GM19043 (cell line): Measurements from ENCODE around the gene CEP63.
"Not testable (repeated sequence)": the region's sequence is repeated elsewhere in the genome, so short reads cannot be mapped to it uniquely, and the experiment has no call there.

Experiments
- ATAC-seq: cut with Tn5 transposase; IDR thresholded peaks from one replicate; pipeline ENCODE4 v1.9.1; 2021; ENCODE audit warnings: low read depth; ENCODE audit not compliant: unreplicated experiment

The CEP63 gene

DNA sequence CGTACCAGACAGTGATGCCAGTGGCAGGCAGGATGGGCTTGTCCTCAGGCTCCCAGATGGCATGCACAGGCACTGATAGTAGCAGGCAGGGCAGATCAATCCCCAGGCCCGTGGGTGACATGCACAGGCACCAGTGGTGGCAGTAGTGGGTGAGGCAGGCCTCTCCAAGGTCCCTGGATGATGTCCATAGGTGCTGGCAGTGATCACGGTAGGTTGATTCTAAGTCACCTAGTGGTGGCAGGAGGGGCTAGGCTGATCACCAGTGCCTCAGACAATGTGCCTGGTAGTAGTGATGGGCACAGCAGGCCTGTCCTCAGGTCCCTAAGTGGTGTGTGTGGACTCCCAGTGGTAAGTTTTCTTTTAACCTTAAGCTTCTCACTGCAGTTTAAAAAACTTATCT, 19.6 kb downstream of the CEP63 start:
- no peak for ATAC-seq

DNA sequence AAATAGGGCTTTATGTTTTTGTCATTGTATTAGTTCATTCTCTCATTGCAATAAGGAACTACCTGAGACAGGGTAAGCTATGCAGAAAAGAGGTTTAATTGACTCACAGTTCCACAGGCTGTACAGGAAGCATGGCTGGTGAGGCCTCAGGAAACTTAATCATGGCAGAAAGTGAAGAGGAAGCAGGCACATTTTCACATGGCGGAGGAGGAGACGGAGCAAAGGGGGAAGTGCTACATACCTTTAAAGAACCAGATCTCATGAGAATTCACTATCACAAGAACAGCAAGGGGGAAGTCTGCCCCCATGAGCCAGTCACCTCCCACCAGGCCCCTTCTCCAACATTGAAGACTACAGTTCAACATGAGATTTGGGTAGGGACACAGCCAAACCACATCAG, 25.6 kb downstream of the CEP63 start:
- no peak for ATAC-seq

DNA sequence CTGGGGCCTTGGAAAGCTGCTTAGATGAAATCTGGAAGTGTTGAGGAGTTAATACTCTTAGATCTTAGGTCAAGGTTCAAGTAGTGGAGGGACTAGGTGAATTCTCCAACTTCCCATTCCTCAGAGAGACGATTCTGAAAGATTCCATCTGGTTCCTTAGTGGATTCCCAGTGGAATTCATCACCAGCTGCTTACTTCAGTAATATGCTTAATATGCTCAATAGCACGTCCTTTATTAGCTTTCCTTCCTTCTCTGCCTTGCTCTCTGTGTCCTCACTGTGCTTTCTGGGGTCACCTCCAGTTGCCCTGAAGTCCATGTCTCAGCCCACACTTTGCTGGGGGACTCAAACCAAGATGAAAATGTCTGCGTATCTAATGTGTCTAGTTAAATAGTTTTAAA, 31.0 kb downstream of the CEP63 start:
- no peak for ATAC-seq

DNA sequence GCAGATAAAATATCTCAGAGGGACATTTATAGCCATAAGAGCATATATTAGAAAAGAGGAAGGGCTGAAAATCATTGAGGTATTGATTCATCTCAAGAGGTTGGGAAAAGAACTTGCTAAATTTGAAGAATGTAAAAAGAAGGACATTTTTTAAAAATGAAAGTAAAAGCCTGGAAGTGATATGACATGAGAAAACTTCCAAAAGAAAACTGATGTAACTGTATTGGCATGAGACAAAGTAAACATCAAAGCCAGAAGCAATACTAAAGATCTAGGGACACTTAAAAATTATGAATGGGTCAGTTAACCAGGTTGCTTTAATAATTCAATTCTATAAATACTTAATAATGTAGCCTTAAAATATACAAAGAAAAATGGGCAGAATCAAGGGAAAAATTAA, 31.9 kb downstream of the CEP63 start:
- ATAC-seq = no peak

DNA sequence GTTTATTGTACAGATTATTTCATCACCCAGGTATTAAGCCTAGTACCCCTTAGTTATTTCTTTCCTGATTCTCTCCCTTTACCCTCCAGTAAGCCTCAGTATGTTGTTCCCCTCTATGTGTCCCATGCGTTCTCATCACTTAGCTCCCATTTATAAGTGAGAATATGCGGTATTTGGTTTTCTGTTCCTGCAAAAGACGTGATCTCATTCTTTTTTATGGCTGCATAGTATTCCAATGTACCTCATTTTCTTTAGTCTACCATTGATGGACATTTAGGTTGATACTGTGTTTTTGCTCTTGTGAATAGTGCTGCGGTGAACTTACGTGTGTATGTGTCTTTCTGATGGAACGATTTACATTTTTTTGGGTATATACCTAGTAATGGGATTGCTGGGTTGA, 36.7 kb downstream of the CEP63 start:
- no peak for ATAC-seq

DNA sequence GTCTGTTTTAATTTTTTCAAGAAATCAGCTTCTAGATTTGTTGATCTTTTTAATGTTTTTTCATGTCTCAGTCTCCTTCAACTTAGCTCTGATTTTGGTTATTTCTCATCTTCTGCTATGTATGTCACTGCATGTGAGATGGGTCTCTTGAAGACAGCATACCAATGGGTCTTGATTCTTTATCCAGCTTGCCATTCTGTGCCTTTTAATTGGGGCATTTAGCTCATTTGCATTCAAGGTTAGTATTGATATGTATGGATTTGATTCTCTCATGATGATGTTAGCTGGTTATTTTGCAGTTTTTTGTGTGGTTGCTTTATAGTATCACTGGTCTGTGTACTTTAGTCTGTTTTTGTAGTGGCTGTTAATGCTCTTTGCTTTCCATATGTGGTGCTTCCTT, 39.4 kb downstream of the CEP63 start:
- no peak for ATAC-seq

DNA sequence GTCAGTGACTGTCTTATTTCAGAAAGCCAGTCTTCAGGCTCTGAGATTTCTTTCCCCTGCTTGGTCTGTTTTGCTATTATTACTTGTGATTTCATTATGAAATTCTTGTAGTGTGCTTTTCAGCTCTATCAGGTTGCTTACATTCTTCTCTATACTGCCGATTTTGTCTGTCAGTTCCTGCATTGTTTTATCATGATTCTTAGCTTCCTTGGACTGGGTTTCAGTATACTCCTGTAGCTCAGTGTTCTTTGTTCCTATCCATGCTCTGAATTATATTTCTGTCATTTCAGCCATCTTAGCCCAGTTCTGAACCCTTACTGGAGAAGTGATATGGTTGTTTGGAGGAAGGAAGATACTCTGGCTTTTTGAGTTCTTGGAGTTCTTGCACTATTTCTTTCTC, 40.5 kb downstream of the CEP63 start:
- no peak for ATAC-seq

DNA sequence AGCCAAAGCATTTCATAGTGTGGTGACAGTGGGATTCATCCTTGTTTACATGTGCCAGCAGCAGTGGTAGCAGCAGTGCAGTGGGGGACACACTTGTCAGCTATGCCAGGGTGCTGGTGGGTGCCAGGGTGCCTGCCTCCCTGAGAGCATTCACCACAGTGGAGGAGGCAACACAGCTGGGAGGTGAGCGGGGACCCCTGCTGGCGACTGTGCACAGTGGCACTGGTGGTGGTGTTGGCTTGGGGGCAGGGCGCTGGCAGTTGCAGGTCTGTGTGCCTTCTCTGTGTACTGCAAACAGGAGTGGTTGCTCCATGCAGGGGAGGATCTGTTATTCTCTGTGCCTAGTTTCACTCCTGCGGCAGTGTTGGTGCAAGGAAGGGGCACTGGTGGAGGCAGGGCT, 41.2 kb downstream of the CEP63 start:
- ATAC-seq = no peak

DNA sequence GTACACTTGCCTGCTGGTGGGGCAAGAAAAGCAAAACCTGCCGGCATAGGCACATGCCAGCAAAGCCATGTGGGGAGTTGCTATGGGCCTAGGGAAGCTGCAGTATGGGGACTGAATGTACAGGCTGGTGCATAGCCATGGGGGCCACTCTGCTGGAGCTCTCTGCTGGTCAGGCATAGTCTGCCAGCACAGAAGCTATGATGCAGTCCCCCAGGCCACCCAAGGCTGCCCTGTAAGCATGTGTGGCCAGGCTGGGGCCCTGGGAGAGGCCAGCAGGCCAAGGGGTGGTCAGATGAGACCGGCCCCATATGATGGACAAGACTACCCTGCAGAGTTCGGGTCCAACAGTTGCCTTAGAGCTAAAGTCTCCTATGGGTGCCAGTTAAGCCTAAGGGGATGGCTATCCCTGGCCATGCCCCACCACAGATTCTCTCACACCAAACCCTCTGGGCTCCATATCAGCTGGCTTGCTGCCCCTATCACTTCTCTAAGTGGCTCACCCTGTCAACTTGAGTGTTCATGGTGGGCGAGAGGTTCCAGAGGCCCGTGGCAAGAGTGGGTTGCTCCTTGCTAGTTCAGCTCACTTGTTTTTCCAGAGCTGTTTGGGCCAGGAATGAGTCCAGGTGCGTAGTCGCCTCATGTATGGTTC, 41.8 kb downstream of the CEP63 start:
- no peak for ATAC-seq

DNA sequence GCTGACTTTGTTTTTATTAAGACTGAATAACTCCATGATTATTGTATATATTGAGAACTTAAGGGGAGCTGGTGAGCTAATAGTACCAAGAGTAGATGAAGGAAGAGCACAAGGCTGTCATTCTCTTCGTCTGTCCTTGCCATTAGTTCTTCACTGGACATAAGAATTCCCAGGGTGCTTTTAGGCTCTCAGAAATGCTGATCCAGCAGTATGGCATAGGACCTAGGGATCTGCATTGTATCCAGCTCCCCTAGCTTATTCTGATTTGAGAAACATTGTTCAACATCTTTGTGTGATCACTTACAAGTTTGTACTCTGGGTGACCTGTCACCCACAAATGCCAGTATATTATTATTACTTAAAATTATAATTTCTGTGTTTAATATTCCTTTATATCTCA, 47.6 kb downstream of the CEP63 start:
- ATAC-seq = no peak

DNA sequence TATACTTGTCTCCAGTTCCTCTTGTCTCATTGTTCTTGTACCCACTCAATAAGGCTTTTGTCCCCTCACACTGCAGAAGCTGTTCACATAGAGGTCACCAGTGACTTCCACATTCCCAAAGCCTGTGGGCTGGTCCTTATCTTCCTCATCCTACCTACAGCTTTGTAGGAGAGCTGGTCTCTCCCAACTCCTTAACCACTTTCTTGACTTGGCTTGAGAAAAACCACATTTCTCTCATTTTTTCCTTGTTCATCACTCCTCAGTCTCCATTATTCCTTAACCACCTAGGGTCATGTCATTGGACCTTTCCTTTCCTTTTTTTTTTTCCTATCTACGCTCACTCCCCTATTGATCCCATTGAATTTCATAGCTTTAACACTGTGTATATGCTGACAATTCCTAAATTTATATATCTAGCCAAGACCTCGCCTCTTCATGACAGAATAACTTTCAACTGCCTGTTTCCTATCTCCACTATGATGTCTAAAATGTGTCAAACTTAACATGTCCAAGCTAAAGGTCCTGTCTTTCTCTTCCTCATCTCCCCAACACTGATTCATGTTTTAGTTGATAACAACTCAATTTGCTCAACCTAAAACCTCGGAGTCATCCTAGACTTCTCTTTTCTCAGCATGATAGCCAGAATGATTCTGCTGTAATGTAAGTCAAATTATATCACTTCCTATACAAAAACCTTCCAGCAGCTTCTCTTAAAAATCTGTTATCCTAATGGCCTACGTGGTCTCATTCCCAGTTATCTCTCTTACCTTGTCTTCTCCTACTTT, 49.5 kb downstream of the CEP63 start:
- ATAC-seq = no peak

DNA sequence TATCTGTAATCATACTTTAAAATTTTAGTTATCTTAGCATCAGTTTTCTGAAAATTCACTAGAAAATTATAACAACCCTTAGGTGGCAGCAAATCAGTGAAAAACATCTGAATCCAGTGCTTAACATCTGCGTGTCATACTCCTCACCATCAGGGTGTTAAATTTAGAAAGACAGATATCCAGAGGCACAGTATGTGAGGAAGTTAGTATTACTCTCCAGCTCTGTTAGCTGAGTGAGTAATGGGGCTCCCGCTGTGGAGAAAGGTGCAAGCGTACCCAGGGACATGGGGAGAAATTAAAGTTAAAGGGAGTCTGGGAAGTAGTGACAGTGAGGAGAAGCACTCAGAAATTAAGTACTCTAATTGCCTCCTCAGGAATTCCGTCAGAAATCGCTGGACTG, 50.9 kb downstream of the CEP63 start:
- ATAC-seq = no peak

DNA sequence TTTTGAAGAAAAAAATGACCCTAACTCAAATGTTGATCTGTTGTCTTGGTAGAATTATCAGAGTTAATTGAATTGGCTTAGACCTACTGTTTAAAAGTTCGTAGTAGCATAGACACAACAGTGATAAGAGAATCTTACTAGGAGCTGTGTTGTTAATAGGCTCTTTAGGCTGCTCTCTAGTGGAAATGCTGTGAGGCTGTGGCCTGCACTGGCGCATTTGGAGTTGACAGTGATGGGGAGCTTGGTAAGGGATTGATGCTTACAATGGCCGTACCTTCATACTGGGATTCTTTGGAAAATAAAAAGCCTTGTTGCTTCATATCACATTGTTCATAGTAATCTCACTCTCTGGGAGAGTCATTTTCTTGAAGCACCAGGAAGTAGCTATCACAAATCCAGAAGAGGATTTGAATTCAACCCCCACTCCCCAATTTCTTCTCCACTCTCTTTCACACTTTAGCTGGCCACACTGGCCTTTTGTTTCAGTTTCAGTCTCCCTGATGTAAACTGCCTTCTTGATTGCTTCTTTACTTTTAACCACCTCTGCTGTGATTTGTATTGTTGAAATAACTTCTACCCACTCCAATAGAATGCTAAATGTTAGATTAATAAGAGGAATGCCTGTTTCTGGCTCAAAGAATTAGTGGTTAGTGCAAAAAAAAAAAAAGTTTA, 56.6 kb downstream of the CEP63 start:
- no peak for ATAC-seq

DNA sequence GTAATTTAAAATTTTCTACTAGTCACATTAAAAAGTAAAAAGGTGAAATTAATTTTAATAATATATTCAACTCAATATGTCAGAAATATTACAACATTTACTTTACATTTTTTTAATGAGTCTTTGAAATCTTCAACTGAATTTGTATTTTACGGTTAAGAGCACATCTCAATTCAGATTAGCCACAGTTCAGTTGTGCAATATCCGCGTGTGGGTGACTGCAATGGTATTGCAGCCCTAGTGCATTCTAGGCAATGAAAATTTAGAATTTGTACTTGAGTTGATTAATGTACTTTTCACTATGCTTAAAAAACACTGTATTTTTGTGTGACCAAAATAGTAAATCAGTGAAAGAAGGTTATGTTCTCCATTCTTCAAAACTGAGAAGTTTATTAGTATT, 57.3 kb downstream of the CEP63 start:
- ATAC-seq = no peak

DNA sequence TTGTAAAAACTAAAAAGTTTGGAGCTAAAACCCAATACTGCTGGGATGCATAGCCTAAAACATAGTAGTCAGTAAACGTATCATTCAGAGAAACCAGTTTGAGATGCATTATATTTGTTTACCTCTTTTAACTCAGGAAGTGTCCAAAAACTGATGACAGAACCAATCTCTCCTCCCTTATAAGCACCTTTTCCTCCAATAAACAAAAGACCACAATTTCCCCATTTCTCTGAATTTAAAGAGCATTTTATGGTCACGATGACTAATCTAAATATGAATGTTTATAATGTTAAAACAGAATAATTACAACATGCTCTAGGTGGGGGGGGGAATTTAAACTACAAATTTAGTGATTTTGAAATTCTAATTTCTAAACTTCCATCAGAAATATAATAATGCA, 58.5 kb downstream of the CEP63 start:
- no peak for ATAC-seq

DNA sequence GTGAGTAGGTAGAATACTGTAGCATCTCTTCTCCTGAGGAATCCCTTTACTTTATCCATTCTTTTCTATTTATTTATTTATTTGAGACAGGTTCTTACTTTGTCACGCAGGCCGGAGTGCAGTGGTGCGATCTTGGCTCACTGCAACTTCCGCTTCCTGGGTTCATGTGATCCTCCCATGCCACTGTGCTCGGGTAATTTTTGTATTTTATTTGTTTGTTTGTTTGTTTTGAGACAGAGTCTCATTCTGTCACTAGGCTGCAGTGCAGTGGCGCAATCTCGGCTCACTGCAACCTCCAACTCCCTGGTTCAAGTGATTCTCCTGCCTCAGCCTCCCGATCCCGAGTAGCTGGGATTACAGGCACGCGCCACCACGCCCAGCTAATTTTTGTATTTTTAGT, 58.9 kb downstream of the CEP63 start:
- ATAC-seq = not testable (repeated sequence)

DNA sequence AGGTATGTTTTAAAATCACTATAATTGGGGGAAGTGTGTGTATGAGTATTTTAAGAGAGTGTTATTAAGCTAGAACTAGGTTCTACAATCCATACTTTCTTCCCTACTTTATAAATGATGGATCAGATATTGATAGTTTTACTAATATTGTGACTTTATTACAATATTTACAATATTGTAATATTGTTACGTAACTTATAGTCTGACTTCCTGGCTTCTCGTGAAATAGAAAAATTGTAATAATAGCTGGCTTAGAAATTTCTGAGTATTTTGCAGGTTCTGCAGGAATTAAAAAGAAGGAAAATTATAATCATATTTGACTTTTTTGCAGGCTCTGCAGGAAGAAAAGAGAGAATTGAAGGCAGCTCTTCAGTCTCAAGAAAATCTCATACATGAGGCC, 60.0 kb downstream of the CEP63 start:
- ATAC-seq = no peak

DNA sequence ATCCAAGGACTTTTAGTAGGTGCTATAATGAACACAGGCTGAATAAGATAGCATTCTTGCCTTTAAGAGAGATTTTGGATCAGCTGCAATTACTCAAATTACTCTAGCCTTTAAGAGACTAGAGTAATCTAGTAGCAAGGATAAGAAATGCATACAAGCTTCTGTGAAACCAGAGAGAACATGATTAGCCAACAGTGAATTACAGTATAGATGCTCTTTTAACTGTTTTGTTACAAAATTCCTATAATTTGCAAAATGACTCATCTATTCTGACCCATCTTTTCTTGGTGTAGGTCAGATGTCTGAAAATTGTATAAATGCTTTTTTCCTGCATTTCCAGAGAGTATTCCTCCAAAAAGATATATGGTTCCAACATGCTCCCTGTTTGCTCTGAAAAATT, 66.9 kb downstream of the CEP63 start:
- ATAC-seq = no peak

DNA sequence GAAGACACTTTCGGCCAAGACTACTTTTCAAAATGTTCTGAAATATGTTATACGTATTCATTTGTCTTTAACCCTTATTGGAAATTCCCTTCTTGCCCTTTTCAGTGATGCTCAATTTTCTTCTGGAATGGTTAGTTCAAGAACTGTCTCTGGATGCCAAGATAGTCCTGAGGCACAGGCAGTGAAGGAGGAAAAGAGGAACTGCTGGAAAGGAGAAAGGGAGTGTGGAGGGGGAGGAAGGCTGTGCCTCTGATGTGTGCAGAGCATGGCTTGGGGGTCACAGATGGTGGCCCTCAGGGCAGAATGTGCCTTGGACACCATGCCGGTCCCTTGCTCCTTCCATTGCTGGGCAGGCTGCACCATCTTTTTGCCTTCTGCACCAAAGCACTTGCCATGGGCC, 73.7 kb downstream of the CEP63 start:
- no peak for ATAC-seq

DNA sequence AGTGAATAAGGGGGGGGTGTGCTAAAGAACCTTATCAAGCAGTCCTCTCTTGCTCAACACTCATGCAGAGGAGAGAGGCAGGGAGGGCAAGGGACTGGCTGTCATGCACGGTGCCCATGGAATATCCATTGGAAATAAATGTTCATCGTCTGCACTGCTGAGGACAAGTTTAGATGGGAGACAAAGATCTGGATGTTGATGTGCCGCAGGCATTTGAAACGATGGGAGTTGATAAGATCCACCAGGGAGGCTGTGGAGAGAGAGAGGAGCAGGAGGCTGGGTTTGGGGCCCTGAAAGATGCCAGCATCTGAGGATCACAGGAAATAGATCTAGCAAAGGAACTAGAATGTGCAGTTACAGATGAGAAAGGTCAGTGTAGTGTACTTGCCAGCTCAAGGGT, 76.2 kb downstream of the CEP63 start:
- no peak for ATAC-seq

DNA sequence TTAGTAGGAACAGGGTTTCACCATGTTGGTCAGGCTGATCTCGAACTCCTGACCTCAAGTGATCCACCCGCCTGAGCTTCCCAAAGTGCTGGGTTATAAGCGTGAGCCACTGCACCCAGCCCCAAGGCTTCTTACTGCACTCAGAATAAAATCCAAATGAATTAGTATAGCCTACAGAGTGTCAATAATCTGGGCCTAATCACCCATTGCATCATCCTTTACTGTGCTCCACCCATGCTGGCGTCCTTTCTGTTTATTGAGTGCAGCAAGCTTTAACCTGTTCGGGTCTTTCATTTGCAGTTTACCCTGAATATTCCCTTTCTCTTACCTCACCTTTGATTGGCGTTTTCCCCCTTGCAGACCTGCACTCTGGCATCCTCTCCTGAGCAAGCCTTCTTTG, 77.7 kb downstream of the CEP63 start:
- no peak for ATAC-seq

DNA sequence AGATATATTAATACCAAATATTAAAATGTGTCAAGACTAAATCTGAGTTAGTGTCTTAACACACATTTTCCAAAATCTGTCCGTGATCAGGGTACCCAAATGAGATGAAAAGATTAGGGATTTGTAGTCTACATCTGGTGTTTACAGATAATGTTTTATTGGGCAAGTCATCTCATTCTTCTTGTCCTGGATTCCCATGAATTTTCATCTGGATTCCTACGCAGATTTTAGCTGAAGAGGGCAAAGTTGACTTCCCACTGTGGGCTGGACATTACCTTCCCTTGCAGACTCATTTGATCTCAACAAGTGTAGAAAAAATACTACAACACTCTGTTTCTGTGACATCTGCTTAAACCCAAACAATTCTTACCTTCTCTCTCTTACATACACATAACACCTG, 79.1 kb downstream of the CEP63 start:
- ATAC-seq = no peak
